Activated CD4-positive, alpha-beta T cell treated with anti-CD3 and anti-CD28 coated beads, Interleukin-2, amount 50 U/mL, for 48 hours (primary cell): ENCODE data around the gene PKIG.
"Not testable (repeated sequence)": the region's sequence is repeated elsewhere in the genome, so short reads cannot be mapped to it uniquely, and the experiment has no call there.

Experiments used
- DNase-seq, 2 experiments: peaks; one replicate each; pipeline ENCODE4 v3.0.0-alpha.2; 2020

Gene PKIG

GRCh38 chr20:44643596-44644229 lies 61.3 kb downstream of the PKIG start:
- peak; percentile 36 to 59 for DNase-seq

- no peak for DNase-seq
Measured at GRCh38 chr20:44644230-44644617, 61.8 kb downstream of the PKIG start.

GRCh38 chr20:44644667-44645131 lies 62.3 kb downstream of the PKIG start:
- peak; percentile 32 to 51 for DNase-seq

GRCh38 chr20:44646023-44646640 lies 63.8 kb downstream of the PKIG start:
- DNase-seq, result peak in 1 of 2 experiments; percentile 34

- no peak for DNase-seq
Measured at GRCh38 chr20:44646641-44647274, 64.4 kb downstream of the PKIG start.

GRCh38 chr20:44648068-44648467 lies 65.7 kb downstream of the PKIG start:
- no peak for DNase-seq

GRCh38 chr20:44648579-44648978 lies 66.2 kb downstream of the PKIG start:
- DNase-seq, result no peak

- DNase-seq, result no peak
Measured at GRCh38 chr20:44649126-44649525, 66.7 kb downstream of the PKIG start.

GRCh38 chr20:44649976-44650375 lies 67.6 kb downstream of the PKIG start:
- no peak for DNase-seq

GRCh38 chr20:44650771-44651433 lies 68.5 kb downstream of the PKIG start:
- DNase-seq, result peak; percentile 49 to 53

- DNase-seq, result no peak
Measured at GRCh38 chr20:44651434-44651683, 69.0 kb downstream of the PKIG start.

GRCh38 chr20:44651684-44652423 lies 69.5 kb downstream of the PKIG start, which contains the start of gene ADA:
ADA (minus strand) TSS chr20:44651699; CDS start chr20:44651607, 92 bp downstream.
- peak; percentile 41 to 54 for DNase-seq

- no peak for DNase-seq
Measured at GRCh38 chr20:44653546-44653945, 71.2 kb downstream of the PKIG start.

GRCh38 chr20:44654210-44654609 lies 71.8 kb downstream of the PKIG start:
- DNase-seq, result not testable (repeated sequence)

GRCh38 chr20:44656448-44656847 lies 74.1 kb downstream of the PKIG start:
- DNase-seq, result no peak

GRCh38 chr20:44657875-44658274 lies 75.5 kb downstream of the PKIG start:
- no peak for DNase-seq

- no peak for DNase-seq
Measured at GRCh38 chr20:44658810-44659209, 76.4 kb downstream of the PKIG start.

GRCh38 chr20:44659931-44660330 lies 77.6 kb downstream of the PKIG start:
- DNase-seq, result no peak

- DNase-seq, result no peak
Measured at GRCh38 chr20:44660581-44660980, 78.2 kb downstream of the PKIG start.

GRCh38 chr20:44662261-44662660 lies 79.9 kb downstream of the PKIG start:
- DNase-seq, result no peak

- DNase-seq, result no peak
Measured at GRCh38 chr20:44664131-44664530, 81.8 kb downstream of the PKIG start.

- DNase-seq, result no peak
Measured at GRCh38 chr20:44666066-44666465, 83.7 kb downstream of the PKIG start.
